Measurements from ENCODE around the gene INPP1. TPM values are rescaled to one million over a fixed set of nuclear protein-coding genes. Genes with fewer than 3 reads are reported as not detected.

Gene INPP1
- total and polyA plus RNA-seq, 2 donors: 18.9 to 36.4 TPM

GRCh38 chr2:190339394-190339793 lies 4.0 kb upstream of the INPP1 start:
- Histone ChIP-seq H3K4me1 (ENCODE audit: control insufficient read depth in 2 of 2, insufficient read depth in 2 of 2, low read length in 2 of 2) (peaks cover 8 to 12% of the 10 kb centered on the region in 2 donors), H3K36me3 (ENCODE audit: control insufficient read depth in 2 of 2, insufficient read depth in 2 of 2, low read length in 1 of 2) (no peaks in the 10 kb centered on the region), H3K9me3 (ENCODE audit: control insufficient read depth in 2 of 2, insufficient read depth in 1 of 2, low read length in 1 of 2) (no peaks in the 10 kb centered on the region), H3K4me3 (ENCODE audit: low read length in 2 of 2) (no peak overlapping the region), H3K27ac (ENCODE audit: low read depth in 1 of 2, low read length in 1 of 2) (no peak overlapping the region), H3K27me3 (ENCODE audit: control insufficient read depth in 2 of 2, insufficient read depth in 1 of 2, low read length in 1 of 2) (peaks cover 0 to 9% of the 10 kb centered on the region in 2 donors)
- no peak for DNase-seq (ENCODE audit: low read depth in 6 of 9, low spot score in 9 of 9)
- WGBS: 95% methylated on average over 1 of the region's 1 CpG

- Histone ChIP-seq H3K9me3 (ENCODE audit: control insufficient read depth in 2 of 2, insufficient read depth in 1 of 2, low read length in 1 of 2) (no peaks in the 10 kb centered on the region), H3K36me3 (ENCODE audit: control insufficient read depth in 2 of 2, insufficient read depth in 2 of 2, low read length in 1 of 2) (no peaks in the 10 kb centered on the region), H3K4me3 (ENCODE audit: low read length in 2 of 2) (no peak overlapping the region), H3K27ac (ENCODE audit: low read depth in 1 of 2, low read length in 1 of 2) (no peak overlapping the region), H3K27me3 (ENCODE audit: control insufficient read depth in 2 of 2, insufficient read depth in 1 of 2, low read length in 1 of 2) (peaks cover 0 to 9% of the 10 kb centered on the region in 2 donors), H3K4me1 (ENCODE audit: control insufficient read depth in 2 of 2, insufficient read depth in 2 of 2, low read length in 2 of 2) (peaks cover 9 to 14% of the 10 kb centered on the region in 2 donors)
- WGBS: 90% methylated on average over 2 of the region's 2 CpGs
- DNase-seq (ENCODE audit: low read depth in 6 of 9, low spot score in 9 of 9): no peak
Measured at GRCh38 chr2:190340369-190340768, 3.0 kb upstream of the INPP1 start.

- Histone ChIP-seq H3K36me3 (ENCODE audit: control insufficient read depth in 2 of 2, insufficient read depth in 2 of 2, low read length in 1 of 2) (no peaks in the 10 kb centered on the region), H3K9me3 (ENCODE audit: control insufficient read depth in 2 of 2, insufficient read depth in 1 of 2, low read length in 1 of 2) (no peaks in the 10 kb centered on the region), H3K4me3 (ENCODE audit: low read length in 2 of 2) (no peak overlapping the region), H3K4me1 (ENCODE audit: control insufficient read depth in 2 of 2, insufficient read depth in 2 of 2, low read length in 2 of 2) (peaks cover 9 to 14% of the 10 kb centered on the region in 2 donors), H3K27me3 (ENCODE audit: control insufficient read depth in 2 of 2, insufficient read depth in 1 of 2, low read length in 1 of 2) (peaks cover 0 to 9% of the 10 kb centered on the region in 2 donors), H3K27ac (ENCODE audit: low read depth in 1 of 2, low read length in 1 of 2) (peak overlapping the region in 1 of 2 donors; percentile 43)
- 77% methylated on average over 4 of the region's 4 CpGs for WGBS
- no peak for DNase-seq (ENCODE audit: low read depth in 6 of 9, low spot score in 9 of 9)
Measured at GRCh38 chr2:190342611-190343010, 778 bp upstream of the INPP1 start.

GRCh38 chr2:190343089-190343535 lies 277 bp upstream of the INPP1 start:
- peak overlapping the region; percentile 2 to 50 for H3K4me3 ChIP-seq (ENCODE audit: low read length in 2 of 2)
- WGBS: 45% methylated on average over 10 of the region's 10 CpGs
- H3K27me3 ChIP-seq (ENCODE audit: control insufficient read depth in 2 of 2, insufficient read depth in 1 of 2, low read length in 1 of 2): peaks cover 0 to 9% of the 10 kb centered on the region in 2 donors
- no peaks in the 10 kb centered on the region for H3K9me3 ChIP-seq (ENCODE audit: control insufficient read depth in 2 of 2, insufficient read depth in 1 of 2, low read length in 1 of 2)
- H3K36me3 ChIP-seq (ENCODE audit: control insufficient read depth in 2 of 2, insufficient read depth in 2 of 2, low read length in 1 of 2): no peaks in the 10 kb centered on the region
- H3K27ac ChIP-seq (ENCODE audit: low read depth in 1 of 2, low read length in 1 of 2): peak overlapping the region; percentile 38 to 75
- H3K4me1 ChIP-seq (ENCODE audit: control insufficient read depth in 2 of 2, insufficient read depth in 2 of 2, low read length in 2 of 2): peaks cover 9 to 14% of the 10 kb centered on the region in 2 donors
- peak in 1 of 9 donors; percentile 38 for DNase-seq (ENCODE audit: low read depth in 6 of 9, low spot score in 9 of 9)

DNA sequence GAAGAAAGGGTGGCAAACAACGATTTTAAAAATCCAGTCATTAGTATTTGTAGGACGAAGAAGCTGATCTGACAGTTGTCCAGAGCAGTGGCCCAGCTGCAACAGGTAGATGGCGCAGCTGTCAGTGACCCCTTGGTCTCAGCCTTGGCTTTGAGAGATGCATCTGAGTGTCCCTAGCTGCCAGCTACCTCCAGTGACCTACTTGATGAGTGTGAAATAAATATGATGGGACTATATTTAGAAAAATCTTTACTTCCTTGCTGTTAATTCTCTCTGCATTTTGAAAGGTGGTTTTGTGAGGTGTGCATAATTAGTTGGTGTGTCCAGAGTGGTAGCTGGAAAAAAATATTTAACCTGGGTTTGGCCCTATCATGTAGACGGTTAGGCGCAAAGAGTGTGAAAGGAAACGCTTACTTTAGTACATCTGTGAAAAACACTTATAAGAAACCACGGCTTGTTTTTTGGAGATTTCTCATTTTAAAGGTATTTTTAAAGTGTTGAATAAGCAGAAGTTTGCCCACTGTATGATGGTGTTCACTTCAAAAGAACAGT lies 963 bp downstream of the INPP1 start:
- Histone ChIP-seq H3K27ac (ENCODE audit: low read depth in 1 of 2, low read length in 1 of 2) (peak overlapping the region in 1 of 2 donors; percentile 92), H3K36me3 (ENCODE audit: control insufficient read depth in 2 of 2, insufficient read depth in 2 of 2, low read length in 1 of 2) (no peaks in the 10 kb centered on the region), H3K4me1 (ENCODE audit: control insufficient read depth in 2 of 2, insufficient read depth in 2 of 2, low read length in 2 of 2) (peaks cover 9 to 14% of the 10 kb centered on the region in 2 donors), H3K4me3 (ENCODE audit: low read length in 2 of 2) (peak overlapping the region; percentile 43 to 50), H3K27me3 (ENCODE audit: control insufficient read depth in 2 of 2, insufficient read depth in 1 of 2, low read length in 1 of 2) (peaks cover 0 to 9% of the 10 kb centered on the region in 2 donors), H3K9me3 (ENCODE audit: control insufficient read depth in 2 of 2, insufficient read depth in 1 of 2, low read length in 1 of 2) (no peaks in the 10 kb centered on the region)
- DNase-seq (ENCODE audit: low read depth in 6 of 9, low spot score in 9 of 9): peak in 1 of 9 donors; percentile 33
- 11% methylated on average over 7 of the region's 7 CpGs for WGBS

- Histone ChIP-seq H3K27ac (ENCODE audit: low read depth in 1 of 2, low read length in 1 of 2) (no peak overlapping the region), H3K36me3 (ENCODE audit: control insufficient read depth in 2 of 2, insufficient read depth in 2 of 2, low read length in 1 of 2) (no peaks in the 10 kb centered on the region), H3K27me3 (ENCODE audit: control insufficient read depth in 2 of 2, insufficient read depth in 1 of 2, low read length in 1 of 2) (no peaks in the 10 kb centered on the region), H3K9me3 (ENCODE audit: control insufficient read depth in 2 of 2, insufficient read depth in 1 of 2, low read length in 1 of 2) (no peaks in the 10 kb centered on the region), H3K4me1 (ENCODE audit: control insufficient read depth in 2 of 2, insufficient read depth in 2 of 2, low read length in 2 of 2) (peaks cover 0 to 4% of the 10 kb centered on the region in 2 donors), H3K4me3 (ENCODE audit: low read length in 2 of 2) (no peak overlapping the region)
- DNase-seq (ENCODE audit: low read depth in 6 of 9, low spot score in 9 of 9): no peak
Measured at GRCh38 chr2:190350371-190350770, 7.0 kb downstream of the INPP1 start.

DNA sequence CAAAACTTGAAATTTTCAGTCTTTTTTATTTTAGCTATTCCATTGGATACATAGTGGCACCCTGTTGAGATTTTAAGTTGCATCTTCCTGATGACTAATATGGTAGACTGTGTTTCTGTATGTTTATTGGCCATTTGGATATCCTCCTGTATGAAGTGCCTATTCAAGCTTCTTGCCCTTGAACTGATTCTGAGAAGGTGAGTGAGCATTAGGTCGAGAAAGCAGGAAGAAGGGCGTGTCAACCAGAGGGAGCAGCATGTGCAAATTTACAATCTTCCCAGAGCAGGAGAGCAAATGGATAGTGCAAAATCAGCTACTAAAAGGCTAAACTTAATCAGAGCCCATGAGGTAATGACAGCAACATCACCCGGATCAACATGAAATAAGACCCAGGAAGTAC lies 8.6 kb downstream of the INPP1 start:
- 93% methylated on average over 3 of the region's 3 CpGs for WGBS
- Histone ChIP-seq H3K27ac (ENCODE audit: low read depth in 1 of 2, low read length in 1 of 2) (no peak overlapping the region), H3K36me3 (ENCODE audit: control insufficient read depth in 2 of 2, insufficient read depth in 2 of 2, low read length in 1 of 2) (no peaks in the 10 kb centered on the region), H3K27me3 (ENCODE audit: control insufficient read depth in 2 of 2, insufficient read depth in 1 of 2, low read length in 1 of 2) (no peaks in the 10 kb centered on the region), H3K4me3 (ENCODE audit: low read length in 2 of 2) (no peak overlapping the region), H3K9me3 (ENCODE audit: control insufficient read depth in 2 of 2, insufficient read depth in 1 of 2, low read length in 1 of 2) (no peaks in the 10 kb centered on the region), H3K4me1 (ENCODE audit: control insufficient read depth in 2 of 2, insufficient read depth in 2 of 2, low read length in 2 of 2) (peaks cover 3 to 4% of the 10 kb centered on the region in 2 donors)
- DNase-seq (ENCODE audit: low read depth in 6 of 9, low spot score in 9 of 9): no peak

DNA sequence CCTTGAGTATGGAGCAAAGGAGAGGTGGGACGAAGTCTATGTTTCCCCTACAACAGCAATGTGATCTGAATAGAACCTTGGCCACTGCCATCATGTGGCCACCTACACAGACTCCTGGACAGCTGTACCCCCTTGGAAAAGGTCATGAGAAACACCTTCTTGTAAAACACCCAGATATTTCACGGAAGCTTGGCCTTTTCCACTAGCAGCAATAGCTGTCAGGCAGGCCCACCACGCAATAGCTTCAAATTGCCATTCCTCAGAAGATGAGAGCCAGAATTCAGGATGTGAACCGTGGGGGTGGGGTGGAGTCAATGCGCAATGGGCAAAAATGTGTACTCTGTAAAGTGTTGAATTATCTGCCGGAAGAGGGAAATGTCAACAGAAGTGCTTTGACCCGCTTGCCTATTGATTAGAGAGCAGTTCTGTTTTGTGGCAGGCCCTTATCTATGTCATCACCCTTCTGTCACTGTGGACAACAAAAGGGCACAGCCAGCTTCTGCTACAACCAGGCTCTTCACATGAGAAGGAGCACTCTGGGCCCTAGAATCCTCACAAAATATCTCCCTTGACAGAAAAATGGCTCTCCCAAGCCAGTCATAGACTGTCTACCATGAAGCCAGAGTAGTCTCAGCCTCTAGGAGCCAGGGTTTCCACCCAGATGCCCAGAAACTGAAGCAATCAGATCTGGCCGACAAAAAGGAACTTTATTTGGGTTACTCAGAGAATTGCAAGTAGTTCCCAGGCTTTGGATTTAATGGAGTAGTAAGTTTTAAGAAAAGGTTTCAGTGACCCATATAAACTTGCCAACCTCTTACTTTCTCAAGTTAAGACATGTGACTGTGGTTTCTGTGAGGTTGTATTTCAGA lies 9.5 kb downstream of the INPP1 start:
- Histone ChIP-seq H3K27me3 (ENCODE audit: control insufficient read depth in 2 of 2, insufficient read depth in 1 of 2, low read length in 1 of 2) (no peaks in the 10 kb centered on the region), H3K4me1 (ENCODE audit: control insufficient read depth in 2 of 2, insufficient read depth in 2 of 2, low read length in 2 of 2) (peaks cover 3 to 4% of the 10 kb centered on the region in 2 donors), H3K36me3 (ENCODE audit: control insufficient read depth in 2 of 2, insufficient read depth in 2 of 2, low read length in 1 of 2) (no peaks in the 10 kb centered on the region), H3K4me3 (ENCODE audit: low read length in 2 of 2) (no peak overlapping the region), H3K9me3 (ENCODE audit: control insufficient read depth in 2 of 2, insufficient read depth in 1 of 2, low read length in 1 of 2) (no peaks in the 10 kb centered on the region), H3K27ac (ENCODE audit: low read depth in 1 of 2, low read length in 1 of 2) (peak overlapping the region; percentile 39 to 63)
- WGBS: 96% methylated on average over 8 of the region's 8 CpGs
- DNase-seq (ENCODE audit: low read depth in 6 of 9, low spot score in 9 of 9): peak in 1 of 9 donors; percentile 23

- Histone ChIP-seq H3K27me3 (ENCODE audit: control insufficient read depth in 2 of 2, insufficient read depth in 1 of 2, low read length in 1 of 2) (no peaks in the 10 kb centered on the region), H3K4me3 (ENCODE audit: low read length in 2 of 2) (no peak overlapping the region), H3K4me1 (ENCODE audit: control insufficient read depth in 2 of 2, insufficient read depth in 2 of 2, low read length in 2 of 2) (peaks cover 3 to 4% of the 10 kb centered on the region in 2 donors), H3K9me3 (ENCODE audit: control insufficient read depth in 2 of 2, insufficient read depth in 1 of 2, low read length in 1 of 2) (no peaks in the 10 kb centered on the region), H3K27ac (ENCODE audit: low read depth in 1 of 2, low read length in 1 of 2) (peak overlapping the region in 1 of 2 donors; percentile 34), H3K36me3 (ENCODE audit: control insufficient read depth in 2 of 2, insufficient read depth in 2 of 2, low read length in 1 of 2) (no peaks in the 10 kb centered on the region)
- no peak for DNase-seq (ENCODE audit: low read depth in 6 of 9, low spot score in 9 of 9)
Measured at GRCh38 chr2:190353537-190353899, 10.1 kb downstream of the INPP1 start.

Data from thymus (tissue), 11 donors.